K562 (cell line): Measurements from ENCODE around the gene CDT1. TPM values are rescaled to one million over a fixed set of nuclear protein-coding genes. Genes with fewer than 3 reads are reported as not detected.

Experiments used
- ARID1B ChIP-seq: fragments of 450-650 bp; IDR thresholded peaks from 2 replicates; pipeline ENCODE4 v1.6.1; 2016; ENCODE audit warnings: antibody characterized with exemption, mild to moderate bottlenecking, inconsistent platforms
- PHTF2 ChIP-seq: fragments of 250-450 bp; sonication (Bioruptor Pico); IDR thresholded peaks from 2 replicates; pipeline ENCODE4 v1.5.0; 2021; ENCODE audit warnings: mild to moderate bottlenecking
- SIRT6 ChIP-seq: IDR thresholded peaks from one replicate; pipeline ENCODE4 v1.6.1; 2012; ENCODE audit warnings: low read depth, mild to moderate bottlenecking, control low read depth, inconsistent platforms, low read length, moderate library complexity
- SREBF2 ChIP-seq: sonication (generic); formaldehyde crosslinking; IDR thresholded peaks from 2 replicates; pipeline ENCODE4 v1.4.0; 2020; ENCODE audit warnings: mild to moderate bottlenecking, missing genetic modification reagents
- SUPT5H ChIP-seq: fragments of 450-650 bp; IDR thresholded peaks from 2 replicates; pipeline ENCODE4 v1.6.1; 2016
- ZNF76 ChIP-seq: fragments of 250-450 bp; sonication (Bioruptor Pico); IDR thresholded peaks from 2 replicates; pipeline ENCODE4 v1.4.0; 2020; ENCODE audit warnings: mild to moderate bottlenecking, moderate library complexity, borderline replicate concordance
- polyA plus RNA-seq, 8 experiments: library from polyadenylated mRNA; depleted of rRNA in 4 of 8; stranded (reverse) in 5 of 8; unstranded in 3 of 8; fragments of >200 nt; fragmentation: Nextera tagmentation in 2 of 8; fragmentation: Illumina TruSeq in 1 of 8; extraction: Ambion mirVana in 2 of 8; extraction: Trizol in 1 of 8; gene quantifications; 2 replicates each; pipeline versions ENCODE4 v1.2.1 to v1.2.3, GENCODE V29; 2011 to 2014; ENCODE audit warnings: inconsistent platforms in 1 of 8, missing spikeins in 1 of 8
- total RNA-seq, 7 experiments: library from RNA; depleted of rRNA in 6 of 7; stranded (reverse); fragments of >200 nt in 6 of 7; fragmentation: Illumina TruSeq in 2 of 7; extraction: Trizol in 2 of 7; gene quantifications; 2 replicates each; pipeline versions ENCODE4 v1.2.1 to v1.2.3, GENCODE V29; 2011 to 2021; ENCODE audit warnings: low replicate concordance in 1 of 7
- TF ChIP-seq, protein P1 (sequence below): fragments of 250-450 bp; sonication (Bioruptor Pico); IDR thresholded peaks from 2 replicates; pipeline ENCODE4 v1.5.0; 2022; ENCODE audit warnings: mild to moderate bottlenecking
- TF ChIP-seq, protein P2 (sequence below): fragments of 450-650 bp; conservative IDR thresholded peaks from 2 replicates; pipeline ENCODE4 v1.6.1; 2016; ENCODE audit warnings: missing genetic modification characterization, low read depth, mild to moderate bottlenecking, missing compliant biosample characterization, moderate library complexity
- TF ChIP-seq, protein P3 (sequence below): fragments of 450-650 bp; conservative IDR thresholded peaks from 2 replicates; pipeline ENCODE4 v1.6.1; 2016; ENCODE audit warnings: missing genetic modification characterization, low read depth, mild to moderate bottlenecking, control low read depth, missing compliant biosample characterization
- TF ChIP-seq, protein P4 (sequence below), 2 experiments: fragments of 450-650 bp; IDR thresholded peaks; 2 replicates each; pipeline ENCODE4 v1.6.1; 2018; ENCODE audit warnings: mild to moderate bottlenecking in 2 of 2, low read depth in 1 of 2; ENCODE audit not compliant: partially characterized antibody in 2 of 2
- TF ChIP-seq, protein P5 (sequence below): fragments of 250-450 bp; sonication (Bioruptor Pico); IDR thresholded peaks from 2 replicates; pipeline ENCODE4 v1.5.0; 2020; ENCODE audit warnings: mild to moderate bottlenecking, borderline replicate concordance
- TF ChIP-seq, protein P6 (sequence below): fragments of 200-400 bp; formaldehyde crosslinking; IDR thresholded peaks from 2 replicates; pipeline ENCODE4 v1.6.1; 2017; ENCODE audit warnings: mild to moderate bottlenecking, low read depth, low read length, moderate library complexity

CDT1 gene
- total and polyA plus RNA-seq, 9 of the 15 experiments (the other 6 are each of a cell fraction or from before 2014, with no cell fraction given): 0.92 to 178 (median 14.2) TPM

DNA sequence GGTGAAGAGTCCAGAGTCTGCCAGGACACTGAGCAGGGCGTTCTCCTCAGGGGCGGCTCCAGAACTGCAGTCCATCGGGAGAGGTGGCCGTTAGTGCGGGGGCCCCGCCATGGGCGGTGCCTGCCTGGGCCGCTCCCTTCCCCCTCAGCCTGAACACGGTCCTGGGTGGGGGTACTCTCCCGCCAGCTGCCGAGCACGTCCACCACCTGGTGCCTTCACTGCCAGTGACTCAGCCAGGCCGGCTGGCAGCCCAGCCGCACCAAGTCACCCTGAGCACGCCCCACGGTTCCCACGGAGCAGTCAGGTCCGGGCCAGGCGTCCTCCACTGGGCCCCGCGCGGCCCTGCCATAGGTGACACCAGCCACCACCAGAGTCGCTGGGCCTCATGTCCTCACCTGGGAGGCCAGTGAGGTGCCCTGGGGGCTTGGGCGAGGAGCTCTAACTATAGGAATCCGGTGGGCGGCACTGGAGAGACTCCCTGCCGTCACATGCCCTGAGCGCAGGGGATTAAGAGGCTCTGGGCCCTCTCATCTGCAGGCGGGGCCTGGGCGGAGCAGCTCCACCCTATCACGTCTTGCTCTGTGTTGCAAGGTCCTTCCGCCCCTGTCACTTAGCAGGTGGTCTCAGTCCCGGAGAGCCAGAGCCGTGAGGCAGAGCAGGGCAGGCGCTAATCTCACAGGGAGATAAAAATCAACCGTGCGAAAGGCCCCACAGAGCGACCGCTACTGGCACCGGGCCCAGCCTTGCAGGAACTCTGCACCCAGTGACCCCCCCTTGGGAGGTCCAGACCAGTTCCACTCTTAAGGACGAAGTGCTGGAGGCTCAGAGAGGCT lies 32.9 kb upstream of the CDT1 start (continued):
- TF ChIP-seq, protein P1, sequence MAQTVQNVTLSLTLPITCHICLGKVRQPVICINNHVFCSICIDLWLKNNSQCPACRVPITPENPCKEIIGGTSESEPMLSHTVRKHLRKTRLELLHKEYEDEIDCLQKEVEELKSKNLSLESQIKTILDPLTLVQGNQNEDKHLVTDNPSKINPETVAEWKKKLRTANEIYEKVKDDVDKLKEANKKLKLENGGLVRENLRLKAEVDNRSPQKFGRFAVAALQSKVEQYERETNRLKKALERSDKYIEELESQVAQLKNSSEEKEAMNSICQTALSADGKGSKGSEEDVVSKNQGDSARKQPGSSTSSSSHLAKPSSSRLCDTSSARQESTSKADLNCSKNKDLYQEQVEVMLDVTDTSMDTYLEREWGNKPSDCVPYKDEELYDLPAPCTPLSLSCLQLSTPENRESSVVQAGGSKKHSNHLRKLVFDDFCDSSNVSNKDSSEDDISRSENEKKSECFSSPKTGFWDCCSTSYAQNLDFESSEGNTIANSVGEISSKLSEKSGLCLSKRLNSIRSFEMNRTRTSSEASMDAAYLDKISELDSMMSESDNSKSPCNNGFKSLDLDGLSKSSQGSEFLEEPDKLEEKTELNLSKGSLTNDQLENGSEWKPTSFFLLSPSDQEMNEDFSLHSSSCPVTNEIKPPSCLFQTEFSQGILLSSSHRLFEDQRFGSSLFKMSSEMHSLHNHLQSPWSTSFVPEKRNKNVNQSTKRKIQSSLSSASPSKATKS (CRISPR knock-in tag): no peak
- TF ChIP-seq, protein P2, sequence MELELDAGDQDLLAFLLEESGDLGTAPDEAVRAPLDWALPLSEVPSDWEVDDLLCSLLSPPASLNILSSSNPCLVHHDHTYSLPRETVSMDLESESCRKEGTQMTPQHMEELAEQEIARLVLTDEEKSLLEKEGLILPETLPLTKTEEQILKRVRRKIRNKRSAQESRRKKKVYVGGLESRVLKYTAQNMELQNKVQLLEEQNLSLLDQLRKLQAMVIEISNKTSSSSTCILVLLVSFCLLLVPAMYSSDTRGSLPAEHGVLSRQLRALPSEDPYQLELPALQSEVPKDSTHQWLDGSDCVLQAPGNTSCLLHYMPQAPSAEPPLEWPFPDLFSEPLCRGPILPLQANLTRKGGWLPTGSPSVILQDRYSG (tag): no peak; the same call in 1 of the 2 replicates
- TF ChIP-seq SUPT5H: peak; percentile 70
- no peak for TF ChIP-seq SIRT6
- peak; percentile 86 for TF ChIP-seq ARID1B
- TF ChIP-seq SREBF2 (CRISPR knock-in tag): no peak
- TF ChIP-seq PHTF2 (CRISPR knock-in tag): no peak
- TF ChIP-seq, protein P3, sequence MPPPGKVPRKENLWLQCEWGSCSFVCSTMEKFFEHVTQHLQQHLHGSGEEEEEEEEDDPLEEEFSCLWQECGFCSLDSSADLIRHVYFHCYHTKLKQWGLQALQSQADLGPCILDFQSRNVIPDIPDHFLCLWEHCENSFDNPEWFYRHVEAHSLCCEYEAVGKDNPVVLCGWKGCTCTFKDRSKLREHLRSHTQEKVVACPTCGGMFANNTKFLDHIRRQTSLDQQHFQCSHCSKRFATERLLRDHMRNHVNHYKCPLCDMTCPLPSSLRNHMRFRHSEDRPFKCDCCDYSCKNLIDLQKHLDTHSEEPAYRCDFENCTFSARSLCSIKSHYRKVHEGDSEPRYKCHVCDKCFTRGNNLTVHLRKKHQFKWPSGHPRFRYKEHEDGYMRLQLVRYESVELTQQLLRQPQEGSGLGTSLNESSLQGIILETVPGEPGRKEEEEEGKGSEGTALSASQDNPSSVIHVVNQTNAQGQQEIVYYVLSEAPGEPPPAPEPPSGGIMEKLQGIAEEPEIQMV (tag): no peak
- TF ChIP-seq, protein P4, sequence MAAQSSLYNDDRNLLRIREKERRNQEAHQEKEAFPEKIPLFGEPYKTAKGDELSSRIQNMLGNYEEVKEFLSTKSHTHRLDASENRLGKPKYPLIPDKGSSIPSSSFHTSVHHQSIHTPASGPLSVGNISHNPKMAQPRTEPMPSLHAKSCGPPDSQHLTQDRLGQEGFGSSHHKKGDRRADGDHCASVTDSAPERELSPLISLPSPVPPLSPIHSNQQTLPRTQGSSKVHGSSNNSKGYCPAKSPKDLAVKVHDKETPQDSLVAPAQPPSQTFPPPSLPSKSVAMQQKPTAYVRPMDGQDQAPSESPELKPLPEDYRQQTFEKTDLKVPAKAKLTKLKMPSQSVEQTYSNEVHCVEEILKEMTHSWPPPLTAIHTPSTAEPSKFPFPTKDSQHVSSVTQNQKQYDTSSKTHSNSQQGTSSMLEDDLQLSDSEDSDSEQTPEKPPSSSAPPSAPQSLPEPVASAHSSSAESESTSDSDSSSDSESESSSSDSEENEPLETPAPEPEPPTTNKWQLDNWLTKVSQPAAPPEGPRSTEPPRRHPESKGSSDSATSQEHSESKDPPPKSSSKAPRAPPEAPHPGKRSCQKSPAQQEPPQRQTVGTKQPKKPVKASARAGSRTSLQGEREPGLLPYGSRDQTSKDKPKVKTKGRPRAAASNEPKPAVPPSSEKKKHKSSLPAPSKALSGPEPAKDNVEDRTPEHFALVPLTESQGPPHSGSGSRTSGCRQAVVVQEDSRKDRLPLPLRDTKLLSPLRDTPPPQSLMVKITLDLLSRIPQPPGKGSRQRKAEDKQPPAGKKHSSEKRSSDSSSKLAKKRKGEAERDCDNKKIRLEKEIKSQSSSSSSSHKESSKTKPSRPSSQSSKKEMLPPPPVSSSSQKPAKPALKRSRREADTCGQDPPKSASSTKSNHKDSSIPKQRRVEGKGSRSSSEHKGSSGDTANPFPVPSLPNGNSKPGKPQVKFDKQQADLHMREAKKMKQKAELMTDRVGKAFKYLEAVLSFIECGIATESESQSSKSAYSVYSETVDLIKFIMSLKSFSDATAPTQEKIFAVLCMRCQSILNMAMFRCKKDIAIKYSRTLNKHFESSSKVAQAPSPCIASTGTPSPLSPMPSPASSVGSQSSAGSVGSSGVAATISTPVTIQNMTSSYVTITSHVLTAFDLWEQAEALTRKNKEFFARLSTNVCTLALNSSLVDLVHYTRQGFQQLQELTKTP (IDR thresholded peaks at IDR 0.05; ENCODE audit: low read depth in 1 of 2, partially characterized antibody in 2 of 2): peak in 1 of 2 experiments; percentile 73
- 0 out of 2 replicates have a peak, but pooled peaks have one; percentile 71 for TF ChIP-seq ZNF76 (CRISPR knock-in tag)
- TF ChIP-seq, protein P5, sequence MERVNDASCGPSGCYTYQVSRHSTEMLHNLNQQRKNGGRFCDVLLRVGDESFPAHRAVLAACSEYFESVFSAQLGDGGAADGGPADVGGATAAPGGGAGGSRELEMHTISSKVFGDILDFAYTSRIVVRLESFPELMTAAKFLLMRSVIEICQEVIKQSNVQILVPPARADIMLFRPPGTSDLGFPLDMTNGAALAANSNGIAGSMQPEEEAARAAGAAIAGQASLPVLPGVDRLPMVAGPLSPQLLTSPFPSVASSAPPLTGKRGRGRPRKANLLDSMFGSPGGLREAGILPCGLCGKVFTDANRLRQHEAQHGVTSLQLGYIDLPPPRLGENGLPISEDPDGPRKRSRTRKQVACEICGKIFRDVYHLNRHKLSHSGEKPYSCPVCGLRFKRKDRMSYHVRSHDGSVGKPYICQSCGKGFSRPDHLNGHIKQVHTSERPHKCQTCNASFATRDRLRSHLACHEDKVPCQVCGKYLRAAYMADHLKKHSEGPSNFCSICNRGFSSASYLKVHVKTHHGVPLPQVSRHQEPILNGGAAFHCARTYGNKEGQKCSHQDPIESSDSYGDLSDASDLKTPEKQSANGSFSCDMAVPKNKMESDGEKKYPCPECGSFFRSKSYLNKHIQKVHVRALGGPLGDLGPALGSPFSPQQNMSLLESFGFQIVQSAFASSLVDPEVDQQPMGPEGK: 0 out of 2 replicates have a peak, but pooled peaks have one; percentile 23
- TF ChIP-seq, protein P6, sequence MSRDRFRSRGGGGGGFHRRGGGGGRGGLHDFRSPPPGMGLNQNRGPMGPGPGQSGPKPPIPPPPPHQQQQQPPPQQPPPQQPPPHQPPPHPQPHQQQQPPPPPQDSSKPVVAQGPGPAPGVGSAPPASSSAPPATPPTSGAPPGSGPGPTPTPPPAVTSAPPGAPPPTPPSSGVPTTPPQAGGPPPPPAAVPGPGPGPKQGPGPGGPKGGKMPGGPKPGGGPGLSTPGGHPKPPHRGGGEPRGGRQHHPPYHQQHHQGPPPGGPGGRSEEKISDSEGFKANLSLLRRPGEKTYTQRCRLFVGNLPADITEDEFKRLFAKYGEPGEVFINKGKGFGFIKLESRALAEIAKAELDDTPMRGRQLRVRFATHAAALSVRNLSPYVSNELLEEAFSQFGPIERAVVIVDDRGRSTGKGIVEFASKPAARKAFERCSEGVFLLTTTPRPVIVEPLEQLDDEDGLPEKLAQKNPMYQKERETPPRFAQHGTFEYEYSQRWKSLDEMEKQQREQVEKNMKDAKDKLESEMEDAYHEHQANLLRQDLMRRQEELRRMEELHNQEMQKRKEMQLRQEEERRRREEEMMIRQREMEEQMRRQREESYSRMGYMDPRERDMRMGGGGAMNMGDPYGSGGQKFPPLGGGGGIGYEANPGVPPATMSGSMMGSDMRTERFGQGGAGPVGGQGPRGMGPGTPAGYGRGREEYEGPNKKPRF: no peak
